Measurements from ENCODE around the gene CDA.

DNA sequence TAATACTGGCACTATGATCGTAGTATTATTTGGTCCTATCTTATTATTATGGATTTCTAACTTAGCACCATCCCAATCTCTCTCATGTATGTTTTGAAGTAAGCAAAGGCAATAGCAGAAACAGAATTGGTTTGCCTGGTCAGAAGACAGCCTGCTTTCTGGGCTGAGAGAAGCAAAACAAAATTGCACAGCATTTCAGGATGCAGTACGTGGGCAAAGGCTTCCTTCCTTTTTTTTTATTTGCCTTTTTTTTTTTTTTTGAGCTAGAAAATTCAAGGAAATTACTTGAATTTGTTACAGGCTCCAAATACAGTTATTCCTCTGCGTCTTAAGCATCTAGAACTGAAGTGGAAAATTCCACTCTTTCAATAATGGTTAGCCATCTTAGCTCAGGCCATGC, 8.8 kb downstream of the CDA start:
- TF ChIP-seq CTCF (IDR thresholded peaks at IDR 0.05; ENCODE audit: insufficient read depth, low read depth, low read length) (no peak), EZH2 (IDR thresholded peaks at IDR 0.05; ENCODE audit: insufficient read depth, low read length) (no peak)
